ENCODE results near the gene TREML2. TPM values are rescaled to one million over a fixed set of nuclear protein-coding genes. Genes with fewer than 3 reads are reported as not detected.

Gene TREML2
- total and polyA plus RNA-seq, 2 of the 13 experiments (the other 11 are each of a cell fraction or from before 2014, with no cell fraction given): not detected

- TF ChIP-seq IKZF4 (CRISPR knock-in tag; IDR thresholded peaks at IDR 0.05; ENCODE audit: borderline replicate concordance, low read depth, not compliant biosample characterization) (no peak), PBX3 (CRISPR knock-in tag; IDR thresholded peaks at IDR 0.05; ENCODE audit: borderline replicate concordance) (no peak), PLSCR1 (CRISPR knock-in tag; IDR thresholded peaks at IDR 0.05; ENCODE audit: borderline replicate concordance) (no peak), SUZ12 (IDR thresholded peaks at IDR 0.05; ENCODE audit: low read depth, low read length) (no peak), MYC (CRISPR knock-in tag; IDR thresholded peaks at IDR 0.05; ENCODE audit: borderline replicate concordance) (no peak), ZNF329 (CRISPR knock-in tag; IDR thresholded peaks at IDR 0.05; ENCODE audit: low read depth) (no peak), HHEX (CRISPR knock-in tag; IDR thresholded peaks at IDR 0.05) (no peak), MYPOP (CRISPR knock-in tag; IDR thresholded peaks at IDR 0.05) (no peak), AKAP8 (CRISPR knock-in tag; IDR thresholded peaks at IDR 0.05) (no peak), ZXDC (CRISPR knock-in tag; IDR thresholded peaks at IDR 0.05) (no peak), MATR3 (CRISPR knock-in tag; IDR thresholded peaks at IDR 0.05) (no peak), FOXA1 (IDR thresholded peaks at IDR 0.05) (no peak), FOXA1 (CRISPR knock-in tag; IDR thresholded peaks at IDR 0.05) (no peak), ZNF607 (CRISPR knock-in tag; IDR thresholded peaks at IDR 0.05; ENCODE audit: borderline replicate concordance) (no peak)
Observed at GRCh38 chr6:41157323-41157722, 43.6 kb downstream of the TREML2 start (continued).
